H9 (cell line): Measurements from ENCODE around the gene IFNG-AS1. TPM values are rescaled to one million over a fixed set of nuclear protein-coding genes. Genes with fewer than 3 reads are reported as not detected.

ENCODE experiments used
- DNase-seq: peaks from one replicate; pipeline ENCODE4 v3.0.0-alpha.2; 2017
- H2AFZ ChIP-seq: one replicate; pipeline ENCODE4 v1.6.1; 2013; ENCODE audit warnings: mild to moderate bottlenecking, low read length, control low read depth, moderate library complexity
- H2AK5ac ChIP-seq: 2 replicates; pipeline ENCODE4 v1.6.1; 2013; ENCODE audit warnings: low read length, control low read depth, mixed read lengths; ENCODE audit not compliant: insufficient read length
- H2BK120ac ChIP-seq: one replicate; pipeline ENCODE4 v1.6.1; 2013; ENCODE audit warnings: low read depth, mild to moderate bottlenecking, low read length, control low read depth, inconsistent platforms; ENCODE audit not compliant: poor library complexity, severe bottlenecking
- H2BK12ac ChIP-seq: 2 replicates; pipeline ENCODE4 v1.6.1; 2013; ENCODE audit warnings: low read length, control low read depth, mixed read lengths, low read depth; ENCODE audit not compliant: insufficient read length
- H2BK15ac ChIP-seq: 2 replicates; pipeline ENCODE4 v1.6.1; 2013; ENCODE audit warnings: low read depth, low read length, control low read depth
- H2BK20ac ChIP-seq: one replicate; pipeline ENCODE4 v1.6.1; 2013; ENCODE audit warnings: low read depth, mild to moderate bottlenecking, low read length, control low read depth, inconsistent platforms; ENCODE audit not compliant: poor library complexity, severe bottlenecking
- H2BK5ac ChIP-seq: 2 replicates; pipeline ENCODE4 v1.6.1; 2013; ENCODE audit warnings: low read length, control low read depth, mixed read lengths; ENCODE audit not compliant: insufficient read length
- H3K14ac ChIP-seq: 2 replicates; pipeline ENCODE4 v1.6.1; 2013; ENCODE audit warnings: low read length, control low read depth; ENCODE audit not compliant: insufficient read depth
- H3K18ac ChIP-seq: 2 replicates; pipeline ENCODE4 v1.6.1; 2013; ENCODE audit warnings: low read depth, mild to moderate bottlenecking, mixed read lengths, low read length, control low read depth; ENCODE audit not compliant: insufficient read length
- H3K23ac ChIP-seq: 2 replicates; pipeline ENCODE4 v1.6.1; 2013; ENCODE audit warnings: low read length, control low read depth, mixed read lengths, low read depth; ENCODE audit not compliant: insufficient read length
- H3K23me2 ChIP-seq: 2 replicates; pipeline ENCODE4 v1.6.1; 2013; ENCODE audit warnings: low read depth, mild to moderate bottlenecking, mixed read lengths, low read length, control low read depth; ENCODE audit not compliant: insufficient read length, poor library complexity, severe bottlenecking
- H3K27ac ChIP-seq: 2 replicates; pipeline ENCODE4 v1.5.1; 2013; ENCODE audit warnings: low read length, control low read depth, mixed read lengths, low read depth; ENCODE audit not compliant: insufficient read length
- H3K27me3 ChIP-seq: 2 replicates; pipeline ENCODE4 v1.6.1; 2013; ENCODE audit warnings: low read length, control low read depth, inconsistent platforms; ENCODE audit not compliant: insufficient read depth
- H3K4ac ChIP-seq: 2 replicates; pipeline ENCODE4 v1.6.1; 2013; ENCODE audit warnings: low read depth, mild to moderate bottlenecking, control low read depth, inconsistent platforms, low read length, moderate library complexity
- H3K4me1 ChIP-seq: 2 replicates; pipeline ENCODE4 v1.6.1; 2013; ENCODE audit warnings: low read length, control low read depth, inconsistent platforms; ENCODE audit not compliant: insufficient read depth
- H3K4me2 ChIP-seq: 2 replicates; pipeline ENCODE4 v1.6.1; 2013; ENCODE audit warnings: low read length, control low read depth, mixed read lengths; ENCODE audit not compliant: insufficient read length, insufficient read depth
- H3K56ac ChIP-seq: 2 replicates; pipeline ENCODE4 v1.6.1; 2013; ENCODE audit warnings: low read depth, mild to moderate bottlenecking, mixed read lengths, low read length, control low read depth; ENCODE audit not compliant: insufficient read length
- H3K79me1 ChIP-seq: 2 replicates; pipeline ENCODE4 v1.6.1; 2013; ENCODE audit warnings: low read depth, mild to moderate bottlenecking, moderate library complexity, low read length, control low read depth, inconsistent platforms; ENCODE audit not compliant: insufficient read depth, poor library complexity, severe bottlenecking
- H3K79me2 ChIP-seq: 2 replicates; pipeline ENCODE4 v1.6.1; 2013; ENCODE audit warnings: low read length, control low read depth, inconsistent platforms; ENCODE audit not compliant: insufficient read depth
- H3K9ac ChIP-seq: 2 replicates; pipeline ENCODE4 v1.6.1; 2013; ENCODE audit warnings: low read length, control low read depth, mixed read lengths; ENCODE audit not compliant: insufficient read length; ENCODE audit errors: extremely low read depth
- H3K9me3 ChIP-seq: one replicate; pipeline ENCODE4 v1.6.1; 2013; ENCODE audit warnings: low read depth, low read length, inconsistent platforms; ENCODE audit not compliant: control insufficient read depth
- H3T11ph ChIP-seq: one replicate; pipeline ENCODE4 v1.6.1; 2013; ENCODE audit warnings: mild to moderate bottlenecking, low read length, control low read depth, inconsistent platforms
- H4K20me1 ChIP-seq: one replicate; pipeline ENCODE4 v1.6.1; 2013; ENCODE audit not compliant: control insufficient read depth, insufficient read length, insufficient read depth
- H4K5ac ChIP-seq: 2 replicates; pipeline ENCODE4 v1.6.1; 2013; ENCODE audit warnings: low read depth, mild to moderate bottlenecking, mixed read lengths, low read length, control low read depth; ENCODE audit not compliant: insufficient read length
- H4K8ac ChIP-seq: replicated peaks from 2 replicates; pipeline ENCODE4 v1.6.1; 2013; ENCODE audit warnings: low read length, control low read depth, mixed read lengths, low read depth; ENCODE audit not compliant: insufficient read length
- H4K91ac ChIP-seq: 2 replicates; pipeline ENCODE4 v1.6.1; 2013; ENCODE audit warnings: low read depth, mild to moderate bottlenecking, moderate library complexity, mixed read lengths, low read length, control low read depth; ENCODE audit not compliant: insufficient read length
- H3K27ac Mint-ChIP-seq, 3 experiments: 2 replicates in 2 of 3; 3 replicates in 1 of 3; pipeline ENCODE4 v1.8.0; 2020 to 2021; ENCODE audit warnings: mixed read lengths in 3 of 3, mild to moderate bottlenecking in 1 of 3, moderate library complexity in 1 of 3
- H3K27me3 Mint-ChIP-seq: 2 replicates; pipeline ENCODE4 v1.8.0; 2021; ENCODE audit warnings: low read depth, mild to moderate bottlenecking, moderate library complexity, mixed read lengths
- H3K36me3 Mint-ChIP-seq, 3 experiments: 2 replicates in 2 of 3; 3 replicates in 1 of 3; pipeline ENCODE4 v1.8.0; 2020 to 2021; ENCODE audit warnings: low read depth in 3 of 3, mixed read lengths in 3 of 3; ENCODE audit not compliant: insufficient read depth in 1 of 3
- H3K4me1 Mint-ChIP-seq, 2 experiments: 2 replicates each; pipeline ENCODE4 v1.8.0; 2020; ENCODE audit warnings: mixed read lengths in 2 of 2
- H3K4me3 Mint-ChIP-seq, 2 experiments: 2 replicates in 1 of 2; 3 replicates in 1 of 2; pipeline ENCODE4 v1.8.0; 2020 to 2021; ENCODE audit warnings: mild to moderate bottlenecking in 2 of 2, mixed read lengths in 2 of 2, moderate library complexity in 1 of 2
- H3K9me3 Mint-ChIP-seq, 2 experiments: 2 replicates in 1 of 2; 3 replicates in 1 of 2; pipeline ENCODE4 v1.8.0; 2020; ENCODE audit warnings: mild to moderate bottlenecking in 2 of 2, mixed read lengths in 2 of 2, moderate library complexity in 1 of 2
- WGBS: extraction: QIAGEN DNeasy Blood & Tissue Kit; methylation state at CpG from one replicate; pipeline ENCODE4 v1.1.7; 2013; ENCODE audit warnings: missing lambda C conversion rate, low lambda C conversion rate, mixed read lengths; ENCODE audit not compliant: insufficient read length; ENCODE audit errors: extremely low coverage; 5-methylcytosine and 5-hydroxymethylcytosine counted together
- total RNA-seq: library from RNA; stranded (reverse); gene quantifications from 2 replicates; pipeline ENCODE4 v1.2.1, GENCODE V29; 2021
- TF ChIP-seq, protein P1 (sequence below): fragments of 200-600 bp; sonication (generic); conservative IDR thresholded peaks from 3 replicates; pipeline ENCODE4 v1.8.0; 2021; ENCODE audit warnings: antibody characterized with exemption, mild to moderate bottlenecking

IFNG-AS1 gene
- total RNA-seq, 1 experiment from 2014 or later, result not detected

- H3T11ph ChIP-seq, result no peak overlapping the region
- H2BK5ac ChIP-seq, result no peak overlapping the region
- H3K9me3 Mint-ChIP-seq, result peaks cover 3% of the 10 kb centered on the region in 2 experiments; a peak in 1 of 5 replicates
- H4K91ac ChIP-seq, result no peak overlapping the region
- H3K27ac Mint-ChIP-seq, result no peak overlapping the region
- H3K18ac ChIP-seq, result no peak overlapping the region
- no peak overlapping the region for H4K5ac ChIP-seq
- H2BK120ac ChIP-seq, result no peak overlapping the region
- H2BK12ac ChIP-seq, result no peak overlapping the region
- H2BK15ac ChIP-seq, result no peak overlapping the region
- no peaks in the 10 kb centered on the region for H3K4me1 ChIP-seq
- H3K4me2 ChIP-seq, result no peak overlapping the region
- H2AFZ ChIP-seq, result no peak overlapping the region
- no peak overlapping the region for H3K23ac ChIP-seq
- H3K79me1 ChIP-seq, result no peaks in the 10 kb centered on the region
- H3K4ac ChIP-seq, result no peak overlapping the region
- H3K27ac ChIP-seq, result no peak overlapping the region
- H2BK20ac ChIP-seq, result no peak overlapping the region
- H4K20me1 ChIP-seq, result no peaks in the 10 kb centered on the region
- H4K8ac ChIP-seq, result no peak overlapping the region
- H3K14ac ChIP-seq, result no peak overlapping the region
- H3K9me3 ChIP-seq, result no peaks in the 10 kb centered on the region
- H3K4me1 Mint-ChIP-seq, result no peaks in the 10 kb centered on the region
- no peaks in the 10 kb centered on the region for H3K23me2 ChIP-seq
- H3K36me3 Mint-ChIP-seq, result no peaks in the 10 kb centered on the region
- no peaks in the 10 kb centered on the region; the same call in 1 of the 2 replicates for H3K27me3 Mint-ChIP-seq
- no peak overlapping the region for H3K56ac ChIP-seq
- H3K27me3 ChIP-seq, result no peaks in the 10 kb centered on the region
- TF ChIP-seq, protein P1, sequence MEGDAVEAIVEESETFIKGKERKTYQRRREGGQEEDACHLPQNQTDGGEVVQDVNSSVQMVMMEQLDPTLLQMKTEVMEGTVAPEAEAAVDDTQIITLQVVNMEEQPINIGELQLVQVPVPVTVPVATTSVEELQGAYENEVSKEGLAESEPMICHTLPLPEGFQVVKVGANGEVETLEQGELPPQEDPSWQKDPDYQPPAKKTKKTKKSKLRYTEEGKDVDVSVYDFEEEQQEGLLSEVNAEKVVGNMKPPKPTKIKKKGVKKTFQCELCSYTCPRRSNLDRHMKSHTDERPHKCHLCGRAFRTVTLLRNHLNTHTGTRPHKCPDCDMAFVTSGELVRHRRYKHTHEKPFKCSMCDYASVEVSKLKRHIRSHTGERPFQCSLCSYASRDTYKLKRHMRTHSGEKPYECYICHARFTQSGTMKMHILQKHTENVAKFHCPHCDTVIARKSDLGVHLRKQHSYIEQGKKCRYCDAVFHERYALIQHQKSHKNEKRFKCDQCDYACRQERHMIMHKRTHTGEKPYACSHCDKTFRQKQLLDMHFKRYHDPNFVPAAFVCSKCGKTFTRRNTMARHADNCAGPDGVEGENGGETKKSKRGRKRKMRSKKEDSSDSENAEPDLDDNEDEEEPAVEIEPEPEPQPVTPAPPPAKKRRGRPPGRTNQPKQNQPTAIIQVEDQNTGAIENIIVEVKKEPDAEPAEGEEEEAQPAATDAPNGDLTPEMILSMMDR, result no peak
- H2AK5ac ChIP-seq, result no peak overlapping the region
- H3K9ac ChIP-seq, result no peak overlapping the region
- no CpG with 5 or more reads among the region's 2 CpGs for WGBS
- H3K4me3 Mint-ChIP-seq, result no peak overlapping the region
- DNase-seq, result no peak
- H3K79me2 ChIP-seq, result no peaks in the 10 kb centered on the region
These were observed 36.5 kb upstream of the IFNG-AS1 start for GRCh38 chr12:67952787-67953186.
